HG02588 (cell line): Measurements from ENCODE around the gene HGFAC.
"Not testable (repeated sequence)": the region's sequence is repeated elsewhere in the genome, so short reads cannot be mapped to it uniquely, and the experiment has no call there.

ENCODE experiments used
- ATAC-seq: cut with Tn5 transposase; IDR thresholded peaks from one replicate; pipeline ENCODE4 v1.9.1; 2021; ENCODE audit warnings: mild to moderate bottlenecking, moderate library complexity; ENCODE audit not compliant: unreplicated experiment

The HGFAC gene

DNA sequence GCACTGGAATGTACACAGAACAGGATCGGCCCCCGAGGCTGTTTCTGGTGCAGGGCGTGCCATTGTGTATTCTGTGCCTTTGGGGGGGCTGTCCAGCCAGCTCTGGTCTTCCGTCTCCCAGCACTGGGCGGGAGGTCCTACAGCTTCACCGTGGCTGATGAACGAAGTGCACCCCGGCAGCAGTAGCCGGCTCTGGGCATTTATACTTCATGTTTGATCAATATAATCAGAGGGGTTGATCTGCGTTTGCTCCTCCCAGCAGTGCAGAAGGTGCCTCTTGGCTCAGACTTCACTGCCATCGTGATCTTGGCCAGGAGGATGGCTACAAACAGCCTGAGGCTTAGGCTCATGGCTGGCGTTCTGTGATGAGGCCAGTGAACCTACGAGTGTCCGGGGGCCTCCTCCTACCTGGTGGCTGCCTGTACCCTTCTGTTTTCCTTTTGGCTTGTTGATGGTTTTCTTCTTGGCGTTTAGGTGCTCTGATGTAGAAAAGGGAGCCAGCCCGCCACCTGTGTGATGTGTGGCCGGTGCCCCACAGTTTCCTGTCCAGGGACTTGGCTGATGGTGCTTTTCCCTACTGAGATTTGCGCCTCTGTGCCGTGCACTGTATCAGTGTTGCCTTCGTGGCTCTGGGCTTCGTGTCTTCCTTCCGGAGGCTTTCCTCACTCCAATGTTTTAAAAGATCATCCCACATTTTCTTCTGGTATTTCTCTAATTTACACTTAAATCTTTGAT lies 31.2 kb upstream of the HGFAC start:
- no peak for ATAC-seq

DNA sequence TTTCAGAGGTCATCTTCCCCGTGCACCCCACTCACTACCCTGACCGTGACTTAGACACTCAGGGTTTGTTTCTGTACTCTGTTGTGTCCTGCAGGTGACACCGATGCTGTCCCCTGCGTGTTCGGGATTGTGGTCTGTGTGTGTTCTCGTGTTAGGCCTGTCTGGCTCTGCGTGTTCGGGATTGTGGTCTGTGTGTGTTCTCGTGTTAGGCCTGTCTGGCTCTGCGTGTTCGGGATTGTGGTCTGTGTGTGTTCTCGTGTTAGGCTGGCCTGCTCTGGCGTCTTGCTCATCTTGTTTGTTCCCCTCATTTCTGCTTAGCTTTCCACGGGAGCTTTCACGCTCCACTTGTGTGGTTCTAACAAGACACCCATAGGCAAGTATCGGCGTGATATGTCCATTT lies 30.6 kb upstream of the HGFAC start:
- not testable (repeated sequence) for ATAC-seq

DNA sequence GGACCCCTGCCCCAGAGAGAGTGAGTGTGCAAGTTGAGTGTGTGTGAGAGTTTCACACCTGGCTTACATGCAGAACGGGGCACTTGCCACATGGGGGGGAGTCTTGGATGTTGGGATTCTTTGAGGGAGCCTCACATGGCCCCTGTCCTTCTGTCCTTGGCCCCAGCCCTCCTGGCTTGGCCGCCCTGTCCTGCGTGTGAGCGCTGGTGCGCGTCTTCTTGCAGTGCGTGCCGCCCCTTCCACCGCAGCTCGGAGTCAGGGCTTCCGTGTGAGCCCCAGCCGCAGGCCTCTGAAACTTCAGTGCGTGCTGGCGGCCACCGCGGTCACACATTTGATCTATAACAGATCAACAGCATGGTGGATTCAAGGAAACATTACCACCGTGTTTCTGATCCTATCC lies 30.1 kb upstream of the HGFAC start:
- no peak for ATAC-seq

DNA sequence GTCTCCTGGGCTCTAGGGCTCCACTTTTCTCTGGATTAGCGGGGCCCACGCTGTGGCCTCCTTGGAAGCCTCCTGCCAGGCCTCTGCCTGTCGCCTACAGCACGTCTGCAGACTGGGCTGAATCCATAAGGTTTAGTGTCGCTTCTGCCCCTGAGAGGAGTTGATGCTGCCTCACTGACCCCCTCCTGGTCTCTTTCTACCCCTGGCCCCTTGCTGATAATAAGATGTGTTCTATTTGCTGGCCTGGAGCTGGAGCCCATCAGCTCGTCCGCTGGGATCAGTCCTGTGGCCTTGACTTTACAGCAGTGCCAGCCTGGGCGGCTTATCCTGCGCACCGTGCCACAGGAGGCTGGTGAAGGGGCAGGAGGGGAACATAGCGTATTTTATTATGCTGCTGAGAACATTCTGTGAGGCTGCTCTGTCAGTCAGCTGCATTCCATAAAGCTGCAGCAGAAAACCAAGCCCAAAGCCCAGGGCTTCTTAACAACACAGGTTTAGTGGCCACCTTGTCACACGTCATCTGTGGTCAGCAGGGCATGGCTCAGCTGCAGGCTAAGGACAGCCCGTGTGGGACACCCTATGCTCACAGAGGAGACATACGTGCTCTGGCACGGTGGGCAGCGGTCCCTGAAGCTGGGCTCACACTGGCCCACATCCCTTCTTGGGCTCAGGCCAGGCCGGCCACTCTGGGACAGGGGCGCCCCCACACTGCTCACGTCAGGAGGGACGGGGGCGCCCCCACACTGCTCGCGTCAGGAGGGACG lies 29.3 kb upstream of the HGFAC start:
- ATAC-seq = no peak

DNA sequence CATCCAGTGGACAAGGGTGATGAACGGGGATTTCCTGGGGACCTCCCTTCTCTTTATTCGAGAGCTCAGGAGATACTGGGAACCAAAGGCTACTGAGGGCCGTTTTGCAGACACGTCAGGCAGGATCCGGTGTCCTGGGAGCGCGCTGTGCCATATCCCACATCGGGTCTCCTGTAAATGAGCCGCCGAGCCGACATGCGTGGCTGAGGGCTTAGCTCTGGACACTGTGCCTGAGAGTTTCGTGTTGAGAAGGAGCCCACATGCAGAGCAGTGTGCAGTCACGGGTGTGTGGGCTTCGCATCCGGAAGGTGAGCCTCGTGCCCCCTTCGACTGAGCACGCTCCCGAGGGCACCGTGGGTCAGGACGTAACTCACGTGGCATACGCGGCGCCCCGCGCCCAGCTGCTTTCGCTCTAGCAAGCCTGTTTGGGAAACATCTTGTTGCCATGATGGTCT lies 28.5 kb upstream of the HGFAC start:
- no peak for ATAC-seq

DNA sequence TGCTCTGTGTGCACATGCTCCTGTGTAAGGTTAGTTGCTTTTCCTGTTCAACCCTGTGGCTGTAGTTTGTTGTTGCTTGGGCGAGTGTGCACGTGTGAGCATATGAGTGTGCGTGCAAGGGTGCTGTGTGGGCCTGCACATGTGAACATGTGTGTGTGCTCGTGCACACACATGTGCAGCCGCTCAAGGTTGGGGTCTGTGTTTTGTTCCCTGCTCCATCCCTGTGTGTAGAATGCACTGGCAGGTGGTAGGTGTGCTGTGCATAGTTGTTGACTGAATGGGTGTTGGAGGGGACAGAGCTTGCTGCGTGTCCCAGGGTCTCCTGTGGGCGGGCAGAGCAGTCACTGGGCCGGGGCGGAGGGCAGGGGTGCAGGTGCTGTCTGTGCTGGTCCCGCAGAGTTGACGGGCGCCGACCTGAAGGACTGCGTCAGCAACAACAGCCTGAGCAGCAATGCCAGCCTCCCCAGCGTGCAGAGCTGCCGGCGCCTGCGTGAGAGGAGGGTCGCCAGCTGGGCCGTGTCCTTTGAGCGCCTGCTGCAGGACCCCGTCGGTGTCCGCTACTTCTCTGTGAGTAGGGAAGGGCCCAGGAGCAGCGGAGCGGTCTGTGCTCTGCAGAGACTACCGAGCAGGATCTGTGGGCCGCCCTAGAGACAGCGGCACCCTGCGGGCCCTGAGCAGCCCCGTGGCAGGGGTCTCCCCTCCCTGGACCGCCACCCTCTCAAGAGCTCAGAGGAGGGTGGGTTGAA lies 27.9 kb upstream of the HGFAC start:
- no peak for ATAC-seq

DNA sequence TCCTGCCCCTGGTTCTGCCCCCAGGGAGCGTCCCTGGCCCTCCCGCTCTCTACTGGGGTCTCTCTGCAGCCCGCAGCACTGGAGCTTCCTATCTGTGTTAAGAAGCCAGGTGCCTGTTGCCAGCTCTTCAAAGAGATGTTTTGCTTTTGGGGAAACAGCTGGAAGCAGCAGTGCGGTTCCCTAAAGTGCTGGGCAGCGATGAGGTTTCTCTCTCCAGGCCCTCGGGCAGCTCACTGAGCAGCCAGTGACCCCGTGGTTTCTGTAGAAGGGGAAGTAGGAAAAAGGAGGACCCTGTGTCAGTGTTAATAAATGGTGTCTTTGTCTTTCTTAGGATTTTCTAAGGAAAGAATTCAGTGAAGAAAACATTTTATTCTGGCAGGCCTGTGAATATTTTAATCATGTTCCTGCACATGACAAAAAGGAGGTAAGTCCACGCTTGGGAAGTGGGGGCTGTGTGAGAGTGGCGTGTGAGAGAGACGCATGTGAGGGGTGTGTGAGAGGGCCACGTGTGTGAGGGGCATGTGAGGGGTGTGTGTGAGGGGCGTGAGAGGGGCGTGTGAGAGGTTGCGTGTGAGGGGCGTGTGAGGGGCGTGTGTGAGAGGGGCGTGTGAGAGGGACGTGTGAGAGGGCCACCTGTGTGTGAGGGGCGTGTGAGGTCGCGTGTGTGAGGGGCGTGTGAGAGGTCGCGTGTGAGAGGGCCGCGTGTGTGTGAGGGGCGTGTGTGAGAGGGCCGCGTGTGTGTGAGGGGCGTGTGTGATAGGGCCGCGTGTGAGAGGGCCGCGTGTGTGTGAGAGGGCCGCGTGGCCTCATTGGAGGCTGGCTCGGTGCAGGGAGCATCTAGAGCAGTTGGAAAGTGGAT lies 27.1 kb upstream of the HGFAC start:
- ATAC-seq = no peak

DNA sequence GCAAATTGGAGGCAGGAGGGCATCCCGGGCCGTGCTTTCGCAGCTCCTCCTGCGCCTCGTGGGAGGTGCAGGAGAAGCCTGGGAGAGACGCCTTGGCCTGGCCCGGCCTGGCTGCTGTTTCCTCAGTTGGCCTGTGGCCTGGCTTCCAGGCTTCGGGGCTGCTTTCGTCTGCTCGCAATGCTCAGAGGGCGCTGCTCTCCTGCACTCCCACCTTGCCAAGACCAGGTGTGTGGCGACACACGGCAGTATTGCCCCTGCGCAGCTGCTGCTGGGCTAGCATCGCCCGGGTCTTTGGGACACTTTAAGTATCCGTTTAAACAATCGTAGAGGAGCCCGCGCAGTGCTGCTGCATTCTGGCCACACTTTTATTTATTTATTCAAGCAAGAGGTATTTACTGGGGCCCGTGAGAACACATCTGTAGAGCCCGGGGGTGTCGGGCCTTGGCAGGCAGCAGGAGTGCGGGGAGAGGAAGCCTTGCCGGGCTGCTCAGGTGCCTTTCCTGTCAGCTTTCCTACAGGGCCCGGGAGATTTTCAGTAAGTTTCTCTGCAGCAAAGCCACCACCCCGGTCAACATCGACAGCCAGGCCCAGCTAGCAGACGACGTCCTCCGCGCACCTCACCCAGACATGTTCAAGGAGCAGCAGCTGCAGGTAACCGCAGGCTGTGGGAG lies 26.2 kb upstream of the HGFAC start:
- ATAC-seq = no peak

DNA sequence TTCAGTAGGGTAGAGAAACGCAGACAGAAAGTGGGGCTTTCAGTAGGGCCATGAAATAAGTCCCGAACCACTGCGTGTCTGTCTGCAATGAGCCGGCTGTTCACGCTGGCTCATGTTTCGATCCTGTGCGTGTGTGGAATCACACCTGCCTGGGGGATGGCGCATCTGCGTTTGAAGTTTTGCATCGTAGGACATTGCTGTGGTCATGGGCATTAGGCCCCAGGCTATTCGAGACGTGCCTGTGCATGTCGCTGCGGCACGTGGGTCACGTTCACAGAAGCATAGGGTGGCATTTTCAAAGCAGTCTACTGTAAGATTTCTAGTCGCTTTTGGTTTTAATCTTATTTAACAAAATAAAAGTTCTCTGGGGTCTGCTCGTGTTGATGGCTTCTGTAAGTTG lies 25.5 kb upstream of the HGFAC start:
- ATAC-seq = no peak

DNA sequence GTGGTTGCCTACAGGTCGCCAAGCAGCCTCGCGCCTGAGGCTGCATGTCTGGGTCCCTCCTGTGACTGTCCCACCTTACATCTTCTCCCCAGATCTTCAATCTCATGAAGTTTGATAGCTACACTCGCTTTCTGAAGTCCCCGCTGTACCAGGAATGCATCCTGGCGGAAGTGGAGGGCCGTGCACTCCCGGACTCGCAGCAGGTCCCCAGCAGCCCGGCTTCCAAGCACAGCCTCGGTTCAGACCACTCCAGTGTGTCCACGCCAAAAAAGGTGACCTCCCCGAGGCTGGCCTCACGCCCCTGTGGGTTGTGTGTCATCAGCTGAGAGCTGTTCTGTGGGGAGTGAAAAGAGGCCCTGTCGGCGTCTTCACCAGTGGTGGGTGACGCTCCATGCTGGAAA lies 24.9 kb upstream of the HGFAC start:
- no peak for ATAC-seq

DNA sequence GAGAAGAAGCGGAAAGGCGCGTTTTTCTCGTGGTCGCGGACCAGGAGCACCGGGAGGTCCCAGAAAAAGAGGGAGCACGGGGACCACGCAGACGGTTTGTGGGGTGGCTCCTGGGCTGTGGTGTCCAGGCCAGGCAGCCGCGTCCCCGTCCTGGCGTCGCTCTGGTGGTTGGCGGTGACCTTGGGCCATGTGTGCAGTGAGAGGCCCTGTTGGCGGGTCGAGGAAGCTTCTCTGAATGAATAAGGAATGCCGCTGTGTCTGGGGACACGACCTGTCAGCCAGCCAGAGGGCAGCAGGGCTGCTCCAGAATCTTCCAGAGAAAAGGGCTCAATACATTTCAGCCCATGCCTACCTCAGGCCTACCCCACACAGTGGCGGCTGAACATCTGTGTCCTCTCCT lies 24.3 kb upstream of the HGFAC start:
- no peak for ATAC-seq

DNA sequence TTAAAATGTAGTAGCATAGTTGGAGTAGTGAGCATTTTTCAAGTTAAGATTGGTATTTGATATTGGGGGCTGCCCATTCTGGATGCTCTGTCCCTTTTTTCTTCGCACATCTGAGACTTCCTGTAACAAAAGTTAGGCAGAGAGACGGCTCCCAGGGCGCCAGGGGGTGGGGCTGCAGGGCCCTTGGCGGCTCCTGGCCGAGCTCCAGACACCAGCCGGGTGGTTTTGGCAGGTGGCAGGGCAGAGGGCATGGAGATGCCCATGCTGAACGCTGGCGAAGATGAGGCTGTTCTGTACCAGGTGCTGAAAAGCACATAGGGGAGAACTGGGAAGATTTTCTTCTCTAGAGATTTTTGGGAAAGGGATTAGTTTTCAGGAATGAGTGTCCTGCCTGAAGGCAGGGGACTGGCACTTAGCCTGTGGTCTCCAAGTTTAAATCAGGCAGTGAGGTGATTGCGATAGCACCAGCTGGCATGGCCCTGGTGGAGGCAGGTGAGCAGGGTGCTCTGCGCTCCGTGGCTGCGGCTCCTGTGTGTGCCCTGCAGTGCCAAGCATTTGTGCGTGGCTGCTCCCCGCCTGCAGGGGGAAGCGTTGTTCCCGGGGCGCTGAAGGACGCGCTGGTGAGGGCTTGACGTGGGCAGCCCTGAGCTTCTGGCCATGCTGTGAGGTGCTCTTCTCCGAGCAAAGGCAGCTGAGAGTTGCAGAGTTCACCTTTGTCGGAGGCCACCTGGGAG lies 23.6 kb upstream of the HGFAC start:
- ATAC-seq = no peak

DNA sequence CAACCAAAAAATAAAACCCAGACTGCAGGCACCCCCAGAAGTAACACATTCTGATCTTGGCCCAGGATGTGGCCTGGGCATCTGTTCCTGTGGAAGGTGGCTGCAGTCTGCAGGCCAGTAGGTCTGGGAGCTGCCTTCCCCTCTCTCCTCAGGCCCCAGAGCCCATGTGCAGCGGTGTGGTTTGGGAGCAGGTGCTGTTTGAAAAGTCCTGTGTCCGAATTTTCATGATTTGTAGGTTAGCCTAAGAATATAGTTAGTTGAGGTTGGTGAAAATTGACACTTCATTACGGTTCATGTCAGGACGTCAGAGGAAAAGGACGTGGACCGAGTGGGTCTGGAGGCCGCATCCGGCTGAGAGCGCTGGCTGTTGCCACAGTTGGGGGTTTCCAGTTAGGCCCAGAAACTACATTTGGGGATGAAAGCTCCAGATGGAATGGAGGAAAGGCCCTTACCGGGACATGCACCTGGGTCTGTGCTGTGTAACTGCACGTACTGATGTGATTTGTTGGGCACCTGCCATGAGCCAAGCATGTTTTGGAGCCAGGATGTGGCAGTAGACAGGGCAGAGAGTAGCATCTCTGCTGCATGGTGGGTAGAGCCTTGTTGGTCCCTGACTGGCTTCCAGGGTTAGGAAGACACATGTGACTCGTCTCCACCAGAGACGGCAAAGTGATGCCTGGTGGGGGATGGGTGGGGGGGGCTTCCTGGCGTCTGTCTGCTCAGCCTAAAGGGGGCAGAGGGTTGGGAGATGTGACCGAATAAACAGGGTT lies 21.7 kb upstream of the HGFAC start:
- no peak for ATAC-seq

DNA sequence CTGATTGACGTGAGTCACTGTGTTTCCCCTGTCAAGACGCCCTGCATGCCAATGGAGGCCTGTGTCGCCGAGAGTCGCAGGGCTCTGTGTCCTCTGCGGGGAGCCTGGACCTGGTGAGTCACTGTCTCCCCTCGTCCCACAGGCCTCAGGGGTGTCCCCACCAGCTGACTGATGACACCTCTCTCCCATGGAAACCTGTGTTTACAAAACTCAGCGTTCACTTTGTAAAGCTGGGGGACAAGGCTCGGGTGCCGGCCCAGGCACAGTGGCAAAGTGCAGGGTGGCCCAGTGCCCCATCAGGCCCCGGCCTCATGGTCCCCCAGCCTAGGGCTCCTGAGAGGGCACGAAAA lies 21.2 kb upstream of the HGFAC start:
- no peak for ATAC-seq

DNA sequence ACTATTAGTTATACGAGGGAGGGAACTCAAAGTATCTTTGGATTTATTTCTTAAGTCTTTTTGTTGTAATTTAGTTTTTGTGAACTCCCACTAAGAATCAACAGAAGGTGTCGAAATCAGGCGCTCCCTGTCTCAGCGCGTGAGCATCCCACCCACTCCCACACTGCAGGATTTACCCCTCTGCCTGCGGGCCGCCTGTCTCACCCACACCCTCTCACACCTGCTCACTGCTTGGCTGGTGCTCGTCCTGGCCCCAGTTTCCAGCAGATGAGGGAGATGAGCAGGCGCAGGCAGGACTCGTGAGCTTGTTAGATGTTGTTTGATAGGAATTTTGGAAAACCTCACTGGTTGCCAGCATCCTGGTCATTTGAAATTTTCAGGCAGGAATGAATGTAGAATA lies 20.8 kb upstream of the HGFAC start:
- ATAC-seq = no peak

DNA sequence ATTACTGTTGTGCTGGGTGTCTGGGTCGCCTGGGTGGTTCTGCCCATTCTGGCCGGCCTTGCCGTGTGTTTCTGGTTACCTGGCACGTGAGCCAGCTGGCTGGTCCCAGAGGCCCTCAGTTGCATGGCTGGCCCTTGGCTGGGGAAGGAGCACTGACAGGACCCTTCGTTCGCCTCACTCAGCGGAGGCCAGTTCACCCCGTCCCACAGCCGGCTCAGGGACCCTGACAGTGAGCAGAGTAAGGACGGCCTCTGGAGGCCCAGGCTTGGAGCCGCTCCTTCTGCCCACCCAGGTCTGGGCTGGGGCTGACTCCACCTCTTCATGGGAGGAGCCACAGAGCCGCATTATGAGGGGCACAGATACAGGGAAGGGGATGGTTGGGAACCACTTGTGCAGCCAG lies 20.3 kb upstream of the HGFAC start:
- no peak for ATAC-seq

DNA sequence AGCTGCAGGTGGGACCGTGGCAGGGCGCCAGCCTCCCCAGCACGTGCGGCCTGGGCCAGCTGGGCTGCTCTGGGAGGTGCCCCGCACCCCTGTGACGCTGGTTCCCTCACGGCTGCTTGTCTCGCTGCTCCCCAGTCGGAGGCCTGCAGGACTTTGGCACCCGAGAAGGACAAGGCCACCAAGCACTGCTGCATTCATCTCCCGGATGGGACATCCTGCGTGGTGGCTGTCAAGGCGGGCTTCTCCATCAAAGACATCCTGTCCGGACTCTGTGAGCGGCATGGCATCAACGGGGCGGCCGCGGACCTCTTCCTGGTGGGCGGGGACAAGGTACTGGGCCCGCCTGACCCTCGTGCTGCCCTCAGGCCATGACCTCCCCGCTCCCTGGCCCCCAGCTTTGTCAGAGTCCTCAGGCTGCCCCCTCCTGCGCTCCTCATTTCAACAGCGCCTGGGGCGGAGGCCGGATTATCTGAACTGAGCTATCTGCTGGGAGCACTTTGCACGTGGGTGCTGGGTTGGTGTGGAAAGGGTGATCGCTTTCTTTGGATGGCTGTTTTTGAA lies 19.4 kb upstream of the HGFAC start:
- ATAC-seq = no peak

DNA sequence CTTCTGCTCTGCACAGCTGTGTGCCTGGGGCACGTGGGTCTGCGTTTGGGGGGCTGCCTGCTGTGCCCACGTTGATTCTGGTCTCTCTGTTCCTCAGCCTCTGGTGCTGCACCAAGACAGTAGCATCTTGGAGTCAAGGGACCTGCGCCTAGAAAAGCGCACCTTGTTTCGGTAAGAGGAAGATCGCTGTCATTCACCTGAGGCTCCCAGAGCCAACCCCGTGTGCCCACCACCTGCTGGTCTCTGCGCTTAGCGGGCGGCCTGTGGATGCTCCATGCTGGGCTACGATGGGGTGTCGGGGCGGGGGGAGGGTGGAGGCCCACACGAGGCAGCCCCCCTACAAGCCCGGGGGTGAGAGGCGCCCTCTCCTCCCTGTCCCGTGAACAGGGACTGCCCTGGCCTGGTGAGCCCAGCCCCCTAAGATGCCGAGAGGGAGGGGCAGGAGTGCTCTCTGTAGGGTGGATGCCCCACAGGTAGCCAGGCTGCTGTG lies 18.9 kb upstream of the HGFAC start:
- ATAC-seq = no peak

DNA sequence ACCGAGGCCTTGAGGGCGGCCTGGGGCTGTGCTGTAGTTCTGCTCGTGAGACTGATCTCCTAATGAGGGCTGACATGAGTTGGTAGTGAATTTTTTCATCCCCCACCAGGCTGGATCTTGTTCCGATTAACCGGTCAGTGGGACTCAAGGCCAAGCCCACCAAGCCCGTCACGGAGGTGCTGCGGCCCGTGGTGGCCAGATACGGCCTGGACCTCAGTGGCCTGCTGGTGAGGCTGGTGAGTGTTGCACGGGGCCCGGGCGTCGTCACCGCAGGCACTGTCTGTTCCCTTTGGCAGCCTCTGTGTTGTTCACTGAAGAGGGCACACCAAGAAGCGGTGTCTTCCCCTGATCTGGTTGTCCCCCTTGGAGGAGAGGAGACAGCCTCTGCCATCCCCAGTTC lies 18.4 kb upstream of the HGFAC start:
- ATAC-seq = no peak
